HG02588 (cell line): Measurements from ENCODE around the gene HADHA.

ENCODE experiments used
- ATAC-seq: cut with Tn5 transposase; IDR thresholded peaks from one replicate; pipeline ENCODE4 v1.9.1; 2021; ENCODE audit warnings: mild to moderate bottlenecking, moderate library complexity; ENCODE audit not compliant: unreplicated experiment

Gene HADHA

GRCh38 chr2:26245810-26246209 lies 1.4 kb upstream of the HADHA start:
- peak; percentile 41 for ATAC-seq

GRCh38 chr2:26245231-26245732 lies 850 bp upstream of the HADHA start:
- ATAC-seq, result peak; percentile 6

GRCh38 chr2:26243470-26244308 lies 743 bp downstream of the HADHA start:
- ATAC-seq, result no peak

- no peak for ATAC-seq
These were observed 2.5 kb downstream of the HADHA start for GRCh38 chr2:26241928-26242436.

GRCh38 chr2:26238311-26238958 lies 6.0 kb downstream of the HADHA start:
- no peak for ATAC-seq

- ATAC-seq, result no peak
These were observed 6.6 kb downstream of the HADHA start for GRCh38 chr2:26237868-26238267.

- ATAC-seq, result no peak
These were observed 9.3 kb downstream of the HADHA start for GRCh38 chr2:26235089-26235488.

- no peak for ATAC-seq
These were observed 13.6 kb downstream of the HADHA start for GRCh38 chr2:26230806-26231205.

GRCh38 chr2:26229595-26229994 lies 14.8 kb downstream of the HADHA start:
- no peak for ATAC-seq

GRCh38 chr2:26224095-26224494 lies 20.3 kb downstream of the HADHA start:
- no peak for ATAC-seq

GRCh38 chr2:26223018-26223417 lies 21.4 kb downstream of the HADHA start:
- no peak for ATAC-seq

- no peak for ATAC-seq
These were observed 26.7 kb downstream of the HADHA start for GRCh38 chr2:26217720-26218119.

- no peak for ATAC-seq
These were observed 27.8 kb downstream of the HADHA start for GRCh38 chr2:26216587-26216986.

- ATAC-seq, result no peak
These were observed 28.6 kb downstream of the HADHA start for GRCh38 chr2:26215833-26216232.

- ATAC-seq, result no peak
These were observed 29.7 kb downstream of the HADHA start for GRCh38 chr2:26214759-26215158.

GRCh38 chr2:26212011-26212410 lies 32.4 kb downstream of the HADHA start:
- ATAC-seq, result no peak

GRCh38 chr2:26203906-26204305 lies 40.5 kb downstream of the HADHA start:
- ATAC-seq, result no peak

- no peak for ATAC-seq
These were observed 41.4 kb downstream of the HADHA start for GRCh38 chr2:26202981-26203490.

GRCh38 chr2:26197516-26197915 lies 46.9 kb downstream of the HADHA start:
- no peak for ATAC-seq

- no peak for ATAC-seq
These were observed 47.6 kb downstream of the HADHA start for GRCh38 chr2:26196683-26197418.
